ENCODE measurements around the gene CRIM1. TPM values are rescaled to one million over a fixed set of nuclear protein-coding genes. Genes with fewer than 3 reads are reported as not detected.

CRIM1 gene
- total RNA-seq, 1 donor from 2014 or later, result 61.8 TPM

- no peak for DNase-seq (ENCODE audit: low spot score in 2 of 2, unreplicated experiment in 2 of 2)
- no peak overlapping the region for H3K27ac Mint-ChIP-seq
- H3K9me3 Mint-ChIP-seq, result no peaks in the 10 kb centered on the region
- peaks cover 22% of the 10 kb centered on the region for H3K4me1 Mint-ChIP-seq
- H3K27me3 Mint-ChIP-seq (ENCODE audit: low read depth), result no peaks in the 10 kb centered on the region
- no peak for TF ChIP-seq CTCF (IDR thresholded peaks at IDR 0.05; ENCODE audit: unreplicated experiment)
- peaks cover 50% of the 10 kb centered on the region for H3K36me3 Mint-ChIP-seq
- H3K4me3 Mint-ChIP-seq, result no peak overlapping the region
These were observed 219.0 kb downstream of the CRIM1 start for GRCh38 chr2:36574560-36574959.

- H3K9me3 Mint-ChIP-seq, result peaks cover 4% of the 10 kb centered on the region
- H3K4me1 Mint-ChIP-seq, result peaks cover 10% of the 10 kb centered on the region
- H3K4me3 Mint-ChIP-seq, result no peak overlapping the region
- no peak for TF ChIP-seq CTCF (IDR thresholded peaks at IDR 0.05; ENCODE audit: unreplicated experiment)
- no peak for DNase-seq (ENCODE audit: low spot score in 2 of 2, unreplicated experiment in 2 of 2)
- H3K27ac Mint-ChIP-seq, result no peak overlapping the region
- H3K36me3 Mint-ChIP-seq, result peaks cover 73% of the 10 kb centered on the region
- no peaks in the 10 kb centered on the region for H3K27me3 Mint-ChIP-seq (ENCODE audit: low read depth)
These were observed 222.3 kb downstream of the CRIM1 start for GRCh38 chr2:36577884-36578283.

- H3K27ac Mint-ChIP-seq, result peak overlapping the region; percentile 49
- no peak for DNase-seq (ENCODE audit: low spot score in 2 of 2, unreplicated experiment in 2 of 2)
These were observed 223.0 kb downstream of the CRIM1 start for GRCh38 chr2:36578343-36579296.

GRCh38 chr2:36579297-36579664 is 223.7 kb downstream of the CRIM1 start:
- H3K4me3 Mint-ChIP-seq, result no peak overlapping the region
- peaks cover 4% of the 10 kb centered on the region for H3K9me3 Mint-ChIP-seq
- H3K27me3 Mint-ChIP-seq (ENCODE audit: low read depth), result no peaks in the 10 kb centered on the region
- no peak overlapping the region for H3K27ac Mint-ChIP-seq
- TF ChIP-seq CTCF (IDR thresholded peaks at IDR 0.05; ENCODE audit: unreplicated experiment), result no peak
- DNase-seq (ENCODE audit: low spot score in 2 of 2, unreplicated experiment in 2 of 2), result no peak
- H3K36me3 Mint-ChIP-seq, result peaks cover 78% of the 10 kb centered on the region
- H3K4me1 Mint-ChIP-seq, result peaks cover 12% of the 10 kb centered on the region

More at GRCh38 chr2:36578343-36579296, 223.0 kb downstream of the CRIM1 start:
- Mint-ChIP-seq H3K27me3 (ENCODE audit: low read depth) (no peaks in the 10 kb centered on the region), H3K9me3 (peaks cover 4% of the 10 kb centered on the region), H3K4me3 (no peak overlapping the region), H3K4me1 (peaks cover 11% of the 10 kb centered on the region), H3K36me3 (peaks cover 74% of the 10 kb centered on the region)
- TF ChIP-seq CTCF (IDR thresholded peaks at IDR 0.05; ENCODE audit: unreplicated experiment), result no peak

- DNase-seq (ENCODE audit: low spot score in 2 of 2, unreplicated experiment in 2 of 2), result no peak
- peaks cover 12% of the 10 kb centered on the region for H3K4me1 Mint-ChIP-seq
- peaks cover 75% of the 10 kb centered on the region for H3K36me3 Mint-ChIP-seq
- TF ChIP-seq CTCF (IDR thresholded peaks at IDR 0.05; ENCODE audit: unreplicated experiment), result no peak
- peaks cover 4% of the 10 kb centered on the region for H3K9me3 Mint-ChIP-seq
- H3K4me3 Mint-ChIP-seq, result no peak overlapping the region
- H3K27ac Mint-ChIP-seq, result peak overlapping the region; percentile 49
- no peaks in the 10 kb centered on the region for H3K27me3 Mint-ChIP-seq (ENCODE audit: low read depth)
These were observed 227.0 kb downstream of the CRIM1 start for GRCh38 chr2:36582538-36582937.
